T-helper 9 cell (primary cell): Measurements from ENCODE around the gene TMPRSS11F.
"Not testable (repeated sequence)": the region's sequence is repeated elsewhere in the genome, so short reads cannot be mapped to it uniquely, and the experiment has no call there.

Source experiments
- DNase-seq: peaks from one replicate; pipeline ENCODE4 v3.0.0-alpha.2; 2020
- total RNA-seq, 2 donors: gene quantifications; one replicate each; lab custom pipeline; 2026; lab: John Stamatoyannopoulos, UW

The TMPRSS11F gene
- total RNA-seq, result 0 reads per million in 2 donors

GRCh38 chr4:68129793-68130192, at the start of gene TMPRSS11F:
TSS of gene TMPRSS11F (minus strand) at chr4:68129869. CDS start at chr4:68129820, 49 bp downstream.
- DNase-seq, result no peak

- no peak for DNase-seq
Measured at GRCh38 chr4:68176904-68177303, 47.2 kb upstream of the TMPRSS11F start.

- DNase-seq, result no peak
Measured at GRCh38 chr4:68176500-68176899, 46.8 kb upstream of the TMPRSS11F start.

- DNase-seq, result no peak
Measured at GRCh38 chr4:68175562-68176155, 46.0 kb upstream of the TMPRSS11F start.

- DNase-seq, result not testable (repeated sequence)
Measured at GRCh38 chr4:68174389-68174788, 44.7 kb upstream of the TMPRSS11F start.

- not testable (repeated sequence) for DNase-seq
Measured at GRCh38 chr4:68172147-68172546, 42.5 kb upstream of the TMPRSS11F start.

- no peak for DNase-seq
Measured at GRCh38 chr4:68167706-68168105, 38.0 kb upstream of the TMPRSS11F start.

GRCh38 chr4:68167166-68167565, 37.5 kb upstream of the TMPRSS11F start:
- no peak for DNase-seq

- DNase-seq, result no peak
Measured at GRCh38 chr4:68163754-68164153, 34.1 kb upstream of the TMPRSS11F start.

GRCh38 chr4:68162196-68162595, 32.5 kb upstream of the TMPRSS11F start:
- DNase-seq, result no peak

GRCh38 chr4:68152411-68152810, 22.7 kb upstream of the TMPRSS11F start:
- DNase-seq, result no peak

GRCh38 chr4:68148800-68149685, 19.4 kb upstream of the TMPRSS11F start:
- DNase-seq, result no peak

- DNase-seq, result no peak
Measured at GRCh38 chr4:68147079-68147478, 17.4 kb upstream of the TMPRSS11F start.

GRCh38 chr4:68145261-68145660, 15.6 kb upstream of the TMPRSS11F start:
- DNase-seq, result no peak

- no peak for DNase-seq
Measured at GRCh38 chr4:68141852-68142251, 12.2 kb upstream of the TMPRSS11F start.

- DNase-seq, result no peak
Measured at GRCh38 chr4:68132342-68132741, 2.7 kb upstream of the TMPRSS11F start.

- no peak for DNase-seq
Measured at GRCh38 chr4:68124262-68124661, 5.4 kb downstream of the TMPRSS11F start.

GRCh38 chr4:68123525-68123924, 6.1 kb downstream of the TMPRSS11F start:
- DNase-seq, result no peak

GRCh38 chr4:68119921-68120320, 9.7 kb downstream of the TMPRSS11F start:
- no peak for DNase-seq

GRCh38 chr4:68110441-68110840, 19.2 kb downstream of the TMPRSS11F start:
- no peak for DNase-seq

- DNase-seq, result no peak
Measured at GRCh38 chr4:68109868-68110267, 19.8 kb downstream of the TMPRSS11F start.

GRCh38 chr4:68082758-68083157, 46.9 kb downstream of the TMPRSS11F start:
- DNase-seq, result no peak

GRCh38 chr4:68079928-68080327, 49.7 kb downstream of the TMPRSS11F start:
- no peak for DNase-seq

- DNase-seq, result no peak
Measured at GRCh38 chr4:68077737-68078136, 51.9 kb downstream of the TMPRSS11F start.
